ENCODE data around the gene SLC25A44.

Gene SLC25A44

GRCh38 chr1:156248323-156248683, 54.4 kb downstream of the SLC25A44 start:
- no peak for DNase-seq
- intact Hi-C loops (cut with DNase I), result no loop called here

- intact Hi-C loops (cut with DNase I), result no loop called here
- DNase-seq, result no peak
Measured at GRCh38 chr1:156249593-156249992, 55.7 kb downstream of the SLC25A44 start.

GRCh38 chr1:156251527-156251926, 57.6 kb downstream of the SLC25A44 start:
- peak in 11 of 42 donors; percentile 20 to 65 (median 42) for DNase-seq
- intact Hi-C loops (cut with DNase I), result no loop called here

GRCh38 chr1:156253634-156254033, 59.7 kb downstream of the SLC25A44 start:
- DNase-seq, result no peak
- intact Hi-C loops (cut with DNase I), result no loop called here

- DNase-seq, result peak in 6 of 42 donors; percentile 29 to 64 (median 44)
- intact Hi-C loops (cut with DNase I), result no loop called here
Measured at GRCh38 chr1:156257711-156258110, 63.8 kb downstream of the SLC25A44 start.

- intact Hi-C loops (cut with DNase I), result no loop called here
- DNase-seq, result no peak
Measured at GRCh38 chr1:156258859-156259258, 65.0 kb downstream of the SLC25A44 start.

GRCh38 chr1:156259805-156260204, 65.9 kb downstream of the SLC25A44 start:
- DNase-seq, result peak in 32 of 42 donors; percentile 28 to 88 (median 70)
- intact Hi-C loops (cut with DNase I), result no loop called here

GRCh38 chr1:156260896-156261295, 67.0 kb downstream of the SLC25A44 start:
- intact Hi-C loops (cut with DNase I), result no loop called here
- peak in 18 of 42 donors; percentile 33 to 79 (median 61) for DNase-seq

Measured in head of caudate nucleus (tissue), 42 donors.